Sigmoid colon (tissue), 4 donors: Measurements from ENCODE around the gene C6orf120.

Experiments
- CTCF ChIP-seq, 4 experiments: fragments of 450-650 bp in 3 of 4; fragments of 200-600 bp in 1 of 4; IDR thresholded peaks; one replicate each; pipeline ENCODE4 v1.5.1; 2016 to 2019; ENCODE audit warnings: antibody characterized with exemption in 4 of 4, mild to moderate bottlenecking in 3 of 4, moderate library complexity in 2 of 4
- POLR2A ChIP-seq, 2 donors: fragments of 450-650 bp; IDR thresholded peaks; one replicate each; pipeline ENCODE4 v1.6.1; 2016; ENCODE audit warnings: antibody characterized with exemption in 2 of 2, mild to moderate bottlenecking in 2 of 2, moderate library complexity in 2 of 2
- POLR2AphosphoS5 ChIP-seq, 4 donors: sonication (generic); formaldehyde crosslinking; IDR thresholded peaks; one replicate each; pipeline ENCODE4 v1.6.1; 2017; ENCODE audit warnings: antibody characterized with exemption in 4 of 4

DNA sequence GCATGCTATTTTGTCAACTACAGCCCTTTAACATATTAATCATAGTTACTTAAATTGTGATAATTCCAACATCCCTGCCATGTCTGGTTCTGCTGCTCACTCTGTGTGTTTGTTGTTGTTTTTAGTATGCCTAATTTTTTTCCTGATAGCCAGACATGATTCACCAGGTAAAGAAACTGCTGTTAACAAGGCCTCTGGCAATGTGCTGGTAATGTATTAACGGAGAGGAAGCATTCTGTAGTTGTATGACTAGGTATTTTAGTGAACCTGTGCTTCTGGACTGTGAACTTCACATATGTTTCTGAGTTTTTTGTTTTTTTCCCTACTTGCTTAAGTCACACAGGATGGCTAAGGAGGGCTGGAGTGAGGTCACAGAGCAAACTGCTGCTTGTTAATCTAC lies 44.6 kb downstream of the C6orf120 start:
- no peak for TF ChIP-seq CTCF (IDR thresholded peaks at IDR 0.05)
- TF ChIP-seq POLR2AphosphoS5 (IDR thresholded peaks at IDR 0.05) = no peak
- TF ChIP-seq POLR2A (IDR thresholded peaks at IDR 0.05) = no peak
